GM21381 (cell line): Measurements from ENCODE around the gene MAGI2.

ENCODE experiments used
- ATAC-seq: cut with Tn5 transposase; IDR thresholded peaks from one replicate; pipeline ENCODE4 v1.9.1; 2021; ENCODE audit warnings: mild to moderate bottlenecking, moderate library complexity; ENCODE audit not compliant: unreplicated experiment

Gene MAGI2

DNA sequence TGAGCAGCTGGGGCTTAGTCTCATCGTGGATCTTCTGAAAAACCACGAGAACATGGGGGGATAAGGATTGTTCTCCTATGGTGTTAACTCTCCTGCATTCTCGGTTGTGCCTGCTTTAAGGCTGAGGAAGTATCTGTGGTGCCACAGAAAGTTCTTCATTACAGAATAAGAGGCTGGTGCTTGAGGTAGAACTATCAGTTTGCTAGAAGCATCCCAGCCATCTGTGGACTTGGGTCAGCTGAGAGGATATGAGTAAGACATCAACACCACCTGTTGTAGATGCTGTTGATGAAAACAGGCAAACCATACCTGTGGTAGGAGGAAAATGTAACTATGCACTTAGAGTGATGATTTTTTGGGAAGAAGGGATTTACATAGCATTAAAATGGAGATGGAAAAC is 1238.3 kb downstream of the MAGI2 start:
- no peak for ATAC-seq

DNA sequence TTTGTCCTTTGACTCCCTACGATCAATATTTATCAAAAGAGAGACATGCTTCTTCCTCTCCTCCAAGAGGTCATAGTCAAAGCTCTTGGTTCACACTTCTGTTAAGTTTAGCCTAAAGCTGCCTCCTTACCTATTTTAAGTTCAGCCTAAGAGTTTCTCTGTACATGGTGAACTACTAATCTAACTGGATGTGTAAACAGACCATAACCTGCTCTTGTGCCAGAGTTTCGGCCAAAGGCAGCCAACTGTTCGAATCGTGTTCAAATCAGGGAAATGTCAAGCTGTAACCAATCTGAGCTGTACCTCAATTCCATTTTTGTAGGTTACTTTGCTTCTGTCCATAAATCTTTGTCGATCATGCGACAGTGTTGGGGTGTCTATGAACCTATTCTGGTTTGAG is 1240.1 kb downstream of the MAGI2 start:
- no peak for ATAC-seq

DNA sequence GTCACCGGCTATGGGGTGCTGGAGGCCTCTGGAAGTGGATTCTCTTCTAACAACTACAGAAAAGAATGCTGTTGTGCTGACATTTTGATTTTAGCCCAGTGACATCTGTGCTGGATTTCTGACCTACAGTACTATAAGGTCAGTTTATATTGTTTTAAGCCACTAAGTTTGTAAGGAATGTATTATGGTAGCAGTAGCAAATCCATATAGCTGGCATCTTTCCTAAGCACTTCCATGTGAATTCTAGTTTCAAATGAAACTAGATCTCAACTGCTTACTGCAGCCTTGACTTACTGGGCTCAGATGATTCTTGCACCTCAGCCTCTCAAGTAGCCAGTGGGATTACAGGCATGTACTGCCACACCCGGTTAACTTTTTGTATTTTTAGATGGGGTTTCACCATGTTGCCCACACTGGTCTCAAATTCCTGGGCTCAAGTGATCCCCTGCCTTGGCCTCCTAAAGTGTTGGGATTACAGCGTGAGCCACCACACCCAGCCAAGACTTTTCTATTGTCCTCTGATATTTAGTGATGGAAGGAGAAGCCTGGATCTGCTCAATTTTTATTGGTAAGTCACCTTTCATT is 1240.9 kb downstream of the MAGI2 start:
- ATAC-seq, result no peak

GRCh38 chr7:78207269-78207668 is 1246.2 kb downstream of the MAGI2 start:
- no peak for ATAC-seq

DNA sequence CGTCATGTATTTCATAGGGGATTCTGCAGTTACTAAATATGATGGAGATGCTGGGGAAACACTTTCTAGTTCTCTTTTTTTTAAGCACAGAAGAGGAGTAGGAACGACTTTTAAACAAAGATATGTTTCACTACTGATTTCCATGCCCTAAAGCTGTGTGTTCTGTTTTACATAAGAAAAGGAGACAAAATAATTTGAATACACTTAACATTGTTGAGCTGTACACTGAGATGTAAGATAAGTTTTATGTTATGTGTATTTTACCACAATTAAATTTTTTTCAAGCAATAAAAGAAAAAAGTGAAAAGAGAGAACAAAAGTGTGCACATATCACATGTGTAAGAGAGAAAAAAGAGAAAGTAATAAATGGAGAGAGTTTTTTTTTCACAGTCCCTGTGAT is 1246.7 kb downstream of the MAGI2 start:
- ATAC-seq, result no peak

DNA sequence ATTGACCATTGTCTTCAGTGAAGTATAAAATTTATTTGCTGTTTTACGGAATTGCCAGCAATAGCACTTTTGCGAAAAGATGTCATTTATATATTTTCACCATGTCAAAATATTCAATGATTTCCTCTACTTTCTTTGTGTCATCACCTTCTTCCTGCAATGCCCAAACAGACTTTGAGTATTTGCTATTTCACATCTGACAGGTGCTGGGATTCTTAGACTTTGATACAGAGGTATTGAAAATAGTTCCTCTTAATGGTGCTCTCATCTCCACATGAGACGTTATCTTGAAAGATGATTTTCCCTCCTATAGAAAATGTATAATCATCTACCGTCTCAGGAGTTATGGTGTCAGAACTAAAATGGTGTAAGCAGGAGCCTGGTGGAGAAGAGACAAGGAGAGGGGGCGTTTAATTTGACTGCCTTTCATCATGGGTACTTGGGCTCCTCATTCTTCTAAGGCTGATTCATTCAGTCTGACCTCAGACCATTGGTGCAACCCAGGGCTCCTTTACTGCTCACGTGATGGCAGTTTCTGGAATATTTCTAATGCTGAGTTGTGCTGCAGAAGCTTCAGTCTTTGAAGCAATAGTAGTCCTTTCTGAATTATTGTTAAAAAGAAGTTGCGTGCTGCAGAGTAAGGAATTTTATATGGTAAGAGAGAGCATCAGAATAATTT is 1250.3 kb downstream of the MAGI2 start:
- ATAC-seq, result no peak

DNA sequence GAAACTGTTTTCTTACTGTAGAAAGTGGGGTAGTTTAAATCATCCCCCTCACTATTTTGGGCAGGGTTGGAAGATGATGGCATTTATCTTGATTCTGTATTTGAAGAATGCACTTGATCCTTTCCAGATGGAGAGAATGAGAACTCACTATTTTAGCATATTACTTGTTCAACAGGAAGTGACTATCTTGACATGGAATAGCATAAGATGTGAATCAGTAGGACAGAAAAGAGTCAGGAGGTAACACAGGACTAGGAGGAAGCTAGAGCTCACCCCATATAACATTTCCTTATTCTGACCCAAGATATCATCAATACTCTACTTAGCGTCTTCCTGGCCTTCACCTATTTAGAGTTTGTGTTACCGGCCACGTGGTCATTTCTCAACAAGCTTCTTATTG is 1254.7 kb downstream of the MAGI2 start:
- no peak for ATAC-seq

- no peak for ATAC-seq
Observed at GRCh38 chr7:78197447-78197846, 1256.0 kb downstream of the MAGI2 start.

DNA sequence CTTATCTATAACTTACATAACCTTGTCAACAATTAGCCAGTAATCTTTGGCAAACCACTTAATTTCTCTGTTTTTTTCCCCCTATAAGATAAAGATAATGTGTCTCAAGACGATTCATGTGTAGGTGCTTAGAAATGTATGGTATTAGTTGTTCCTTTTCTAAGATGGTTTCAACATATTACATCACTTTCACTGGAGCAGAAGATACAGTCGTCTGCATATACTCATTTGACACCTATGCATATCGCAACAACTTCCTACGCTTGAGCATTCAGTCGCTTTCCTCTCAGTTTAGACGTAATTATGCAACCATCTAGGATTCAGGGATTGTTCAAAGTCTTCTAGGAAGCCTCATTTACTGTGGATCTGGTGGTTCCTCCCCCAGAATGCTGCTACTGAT is 1258.2 kb downstream of the MAGI2 start:
- ATAC-seq, result no peak

GRCh38 chr7:78194611-78195010 is 1258.9 kb downstream of the MAGI2 start:
- ATAC-seq, result no peak

- no peak for ATAC-seq
Observed at GRCh38 chr7:78191475-78192079, 1261.9 kb downstream of the MAGI2 start.

DNA sequence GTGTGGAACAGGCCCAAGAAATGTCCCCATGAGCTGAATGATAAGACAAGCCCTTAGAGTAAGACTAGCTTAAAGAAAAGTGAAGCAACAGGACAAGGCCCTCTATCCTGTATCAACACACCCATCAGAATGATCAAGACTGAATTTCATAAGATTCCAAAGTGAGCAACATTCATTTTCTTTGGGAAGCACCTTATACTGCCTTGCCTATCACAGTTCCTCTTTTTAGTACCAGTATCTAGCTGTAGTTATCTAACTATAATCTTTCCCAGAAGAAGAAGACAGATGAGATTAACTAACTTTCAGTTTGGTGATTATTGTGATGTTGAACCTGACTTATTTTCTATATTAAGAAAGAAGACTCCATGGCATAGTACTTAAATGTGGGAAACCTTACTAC is 1263.7 kb downstream of the MAGI2 start:
- ATAC-seq, result no peak

- no peak for ATAC-seq
Observed at GRCh38 chr7:78185149-78185745, 1268.2 kb downstream of the MAGI2 start.

DNA sequence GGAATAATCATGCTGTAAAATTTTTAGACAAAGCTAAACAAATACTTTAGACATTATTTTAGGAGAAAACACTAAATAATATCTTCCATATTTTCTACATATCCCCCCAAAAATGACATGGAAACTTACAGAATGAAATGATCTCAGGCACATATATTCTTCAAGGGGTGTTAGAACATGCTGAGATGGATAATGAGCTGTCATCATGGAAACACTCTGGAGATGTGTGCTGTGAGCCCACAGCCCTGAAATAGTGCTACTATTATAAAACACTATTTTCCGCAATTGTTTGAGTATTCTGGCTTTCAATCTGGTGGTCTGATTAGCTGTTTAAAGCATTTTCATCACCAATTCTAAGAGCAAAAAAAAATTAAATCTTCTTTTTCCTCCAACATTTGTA is 1269.2 kb downstream of the MAGI2 start:
- no peak for ATAC-seq

DNA sequence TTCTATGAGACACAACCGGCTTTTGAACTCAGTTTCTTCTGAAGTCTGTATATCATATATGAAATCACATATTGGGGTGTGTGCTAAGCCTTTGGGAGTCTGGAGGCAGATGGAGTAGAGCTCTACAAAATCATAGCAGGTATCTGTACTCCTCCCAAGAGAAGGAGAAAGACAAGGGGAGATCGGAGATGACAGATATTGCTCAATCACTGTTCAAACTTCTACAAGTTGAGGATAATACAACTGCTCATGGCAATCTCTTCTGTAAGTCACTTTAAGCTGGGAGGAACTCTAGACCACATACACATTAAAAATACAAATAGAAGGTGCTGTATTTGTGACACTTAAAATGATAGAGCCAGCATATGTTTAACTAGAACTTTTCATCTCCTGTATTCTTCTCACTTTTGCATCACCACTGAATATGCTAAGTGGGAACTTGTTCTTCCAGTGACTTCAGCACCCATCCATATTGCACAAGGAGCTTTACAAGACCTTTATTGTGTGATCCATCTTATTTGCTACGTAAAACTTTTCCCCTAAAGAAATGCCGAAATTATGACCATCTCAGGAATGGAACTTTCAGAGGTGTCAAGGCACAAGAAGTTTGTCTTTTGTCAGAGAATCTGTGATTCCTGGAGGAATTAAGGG is 1273.5 kb downstream of the MAGI2 start:
- no peak for ATAC-seq

DNA sequence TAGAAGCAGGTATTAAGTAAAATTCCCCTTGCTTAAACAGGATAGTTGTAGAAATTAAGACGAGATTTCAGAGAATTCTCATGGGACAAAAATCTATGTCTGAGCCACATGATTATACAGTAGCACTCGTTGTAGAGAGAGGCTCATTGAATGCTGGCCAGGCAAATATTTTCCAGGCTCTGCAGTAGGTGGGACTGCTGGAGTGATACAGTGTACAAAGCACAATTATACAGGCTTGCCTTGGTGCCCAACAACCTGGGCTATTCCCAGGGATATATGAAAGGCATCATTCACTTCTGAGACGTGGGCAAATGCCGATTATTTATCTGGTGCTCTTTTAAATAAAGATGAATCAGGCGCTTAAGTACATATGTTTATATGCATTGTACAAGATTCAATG is 1274.3 kb downstream of the MAGI2 start:
- ATAC-seq, result no peak

DNA sequence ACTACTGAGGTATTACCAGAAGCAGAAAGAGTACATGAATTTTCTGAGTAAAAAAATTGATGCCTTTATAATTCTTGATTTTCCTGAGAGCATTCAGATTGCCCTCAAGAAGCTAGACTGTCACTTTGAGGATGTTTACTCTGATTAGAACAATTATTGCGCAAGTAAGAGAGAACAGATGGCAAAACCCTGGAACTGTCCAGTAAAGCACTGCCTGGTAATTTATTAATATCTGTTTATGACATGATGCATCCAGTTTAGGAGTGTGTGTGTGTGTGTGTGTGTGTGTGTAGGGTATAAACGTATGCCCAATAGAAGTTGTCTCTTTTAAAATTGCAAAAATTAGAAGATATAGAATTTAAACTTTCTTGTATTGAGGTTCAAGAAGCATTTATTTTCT is 1275.1 kb downstream of the MAGI2 start:
- ATAC-seq, result no peak

GRCh38 chr7:78176171-78176570 is 1277.3 kb downstream of the MAGI2 start:
- no peak for ATAC-seq

DNA sequence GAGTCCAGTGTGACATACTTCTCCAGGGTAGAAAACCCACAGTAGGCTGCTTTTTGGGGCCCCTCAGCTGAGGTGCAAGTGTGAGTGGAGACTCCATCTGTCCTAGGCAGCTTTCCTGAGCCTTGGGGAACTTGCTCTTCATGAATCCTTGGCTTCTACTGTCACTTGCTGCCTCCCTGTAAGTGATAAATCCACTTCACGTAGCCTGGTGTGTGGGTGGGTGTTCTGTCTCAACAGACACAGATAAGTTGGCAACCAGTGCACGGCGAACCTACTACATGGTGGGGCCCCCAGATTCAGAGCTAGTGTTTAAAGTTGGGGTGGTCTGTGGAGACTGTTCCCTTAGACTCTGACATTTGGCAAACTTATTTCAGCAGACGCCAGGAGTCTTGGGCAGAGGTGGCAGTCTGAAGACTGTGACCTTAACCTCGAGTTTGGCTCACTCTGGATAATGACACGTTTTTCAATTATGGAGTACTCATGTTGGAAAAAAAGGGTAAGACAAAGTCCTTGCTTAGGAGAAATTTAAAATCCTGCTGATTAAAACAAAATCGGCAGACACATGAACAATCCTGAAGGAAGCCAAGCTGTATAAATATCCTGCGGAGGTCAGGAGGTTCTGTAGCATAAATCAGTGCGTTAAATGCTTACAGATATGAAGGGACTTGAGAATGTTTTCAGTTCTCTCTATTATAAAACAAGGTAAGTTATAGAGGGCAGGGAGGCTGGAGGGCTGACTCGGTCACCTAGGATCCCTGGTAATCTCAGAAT is 1278.0 kb downstream of the MAGI2 start:
- ATAC-seq, result no peak

DNA sequence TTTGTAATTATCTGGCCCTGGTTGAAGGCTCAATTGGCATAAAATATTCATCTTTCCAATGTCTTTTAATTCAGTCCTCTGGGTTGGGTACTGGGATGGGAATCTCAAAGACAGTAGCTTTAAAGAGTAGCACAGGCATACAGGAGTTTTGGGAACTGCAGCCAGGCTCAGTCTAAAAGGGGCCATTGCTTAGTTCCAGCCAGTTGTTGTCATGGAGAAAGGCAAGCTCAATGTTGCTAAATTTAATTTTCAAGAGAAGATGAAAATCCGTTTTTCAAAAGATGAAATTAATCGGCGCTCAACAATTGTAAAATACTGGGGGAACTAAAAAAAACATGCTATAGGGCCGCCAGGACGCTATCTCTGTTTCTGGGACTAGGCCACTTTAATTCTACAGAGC is 1279.8 kb downstream of the MAGI2 start:
- ATAC-seq, result no peak
